GM06990 (cell line): ENCODE results near the gene RIBC2.
"Not testable (repeated sequence)": the region's sequence is repeated elsewhere in the genome, so short reads cannot be mapped to it uniquely, and the experiment has no call there.

Experiments used
- DNase-seq: peaks from one replicate; pipeline ENCODE4 v3.0.0-alpha.2; 2011; ENCODE audit not compliant: insufficient read length; ENCODE audit errors: extremely low read depth
- H3K27me3 ChIP-seq: replicated peaks from 2 replicates; pipeline ENCODE4 v1.6.0; 2011; ENCODE audit warnings: low read length; ENCODE audit not compliant: control insufficient read depth, insufficient read depth
- H3K36me3 ChIP-seq: 2 replicates; pipeline ENCODE4 v1.5.1; 2011; ENCODE audit warnings: low read length; ENCODE audit not compliant: control insufficient read depth, insufficient read depth
- H3K4me3 ChIP-seq: replicated peaks from 2 replicates; pipeline ENCODE4 v1.5.1; 2011; ENCODE audit warnings: low read depth, mild to moderate bottlenecking, control low read depth, low read length
- CTCF ChIP-seq: IDR thresholded peaks from 2 replicates; pipeline ENCODE4 v1.5.1; 2011; ENCODE audit warnings: low read length, control low read depth, mild to moderate bottlenecking, inconsistent platforms; ENCODE audit not compliant: insufficient read depth, poor library complexity, severe bottlenecking

RIBC2 gene

GRCh38 chr22:45441138-45441537 is 27.6 kb downstream of the RIBC2 start:
- Histone ChIP-seq H3K4me3 (no peak overlapping the region), H3K36me3 (no peaks in the 10 kb centered on the region), H3K27me3 (no peaks in the 10 kb centered on the region; the same call in none of the 2 replicates)
- DNase-seq = no peak
- peak; percentile 63 for TF ChIP-seq CTCF

- no peak for DNase-seq
- H3K36me3 ChIP-seq = no peaks in the 10 kb centered on the region
- no peak overlapping the region for H3K4me3 ChIP-seq
- H3K27me3 ChIP-seq = no peaks in the 10 kb centered on the region; the same call in none of the 2 replicates
- no peak for TF ChIP-seq CTCF
Measured at GRCh38 chr22:45442116-45442515, 28.6 kb downstream of the RIBC2 start.

GRCh38 chr22:45444168-45444567 is 30.7 kb downstream of the RIBC2 start:
- Histone ChIP-seq H3K36me3 (no peaks in the 10 kb centered on the region), H3K4me3 (no peak overlapping the region), H3K27me3 (no peaks in the 10 kb centered on the region; the same call in none of the 2 replicates)
- no peak for DNase-seq
- TF ChIP-seq CTCF = no peak

- H3K4me3 ChIP-seq = no peak overlapping the region
- no peak for DNase-seq
- no peak for TF ChIP-seq CTCF
- H3K27me3 ChIP-seq = no peaks in the 10 kb centered on the region; the same call in none of the 2 replicates
- H3K36me3 ChIP-seq = no peaks in the 10 kb centered on the region
Measured at GRCh38 chr22:45445031-45445710, 31.7 kb downstream of the RIBC2 start.

- Histone ChIP-seq H3K36me3 (no peaks in the 10 kb centered on the region), H3K4me3 (no peak overlapping the region), H3K27me3 (no peaks in the 10 kb centered on the region; the same call in none of the 2 replicates)
- no peak for DNase-seq
- TF ChIP-seq CTCF = no peak
Measured at GRCh38 chr22:45446216-45446615, 32.7 kb downstream of the RIBC2 start.

GRCh38 chr22:45447596-45447995 is 34.1 kb downstream of the RIBC2 start:
- not testable (repeated sequence) for H3K36me3 ChIP-seq, DNase-seq, H3K4me3 ChIP-seq, H3K27me3 ChIP-seq
